Esophagus muscularis mucosa (tissue), 3 donors: ENCODE measurements around the gene PAOX.

Experiments used
- EP300 ChIP-seq: sonication (generic); formaldehyde crosslinking; IDR thresholded peaks from one replicate; pipeline ENCODE4 v1.6.1; 2017; ENCODE audit warnings: antibody characterized with exemption
- POLR2A ChIP-seq: fragments of 450-650 bp; IDR thresholded peaks from one replicate; pipeline ENCODE4 v1.6.1; 2017; ENCODE audit warnings: antibody characterized with exemption, moderate library complexity, mild to moderate bottlenecking, low read depth
- POLR2AphosphoS5 ChIP-seq, 2 donors: sonication (generic); formaldehyde crosslinking; IDR thresholded peaks; one replicate each; pipeline ENCODE4 v1.6.1; 2017; ENCODE audit warnings: antibody characterized with exemption in 2 of 2

DNA sequence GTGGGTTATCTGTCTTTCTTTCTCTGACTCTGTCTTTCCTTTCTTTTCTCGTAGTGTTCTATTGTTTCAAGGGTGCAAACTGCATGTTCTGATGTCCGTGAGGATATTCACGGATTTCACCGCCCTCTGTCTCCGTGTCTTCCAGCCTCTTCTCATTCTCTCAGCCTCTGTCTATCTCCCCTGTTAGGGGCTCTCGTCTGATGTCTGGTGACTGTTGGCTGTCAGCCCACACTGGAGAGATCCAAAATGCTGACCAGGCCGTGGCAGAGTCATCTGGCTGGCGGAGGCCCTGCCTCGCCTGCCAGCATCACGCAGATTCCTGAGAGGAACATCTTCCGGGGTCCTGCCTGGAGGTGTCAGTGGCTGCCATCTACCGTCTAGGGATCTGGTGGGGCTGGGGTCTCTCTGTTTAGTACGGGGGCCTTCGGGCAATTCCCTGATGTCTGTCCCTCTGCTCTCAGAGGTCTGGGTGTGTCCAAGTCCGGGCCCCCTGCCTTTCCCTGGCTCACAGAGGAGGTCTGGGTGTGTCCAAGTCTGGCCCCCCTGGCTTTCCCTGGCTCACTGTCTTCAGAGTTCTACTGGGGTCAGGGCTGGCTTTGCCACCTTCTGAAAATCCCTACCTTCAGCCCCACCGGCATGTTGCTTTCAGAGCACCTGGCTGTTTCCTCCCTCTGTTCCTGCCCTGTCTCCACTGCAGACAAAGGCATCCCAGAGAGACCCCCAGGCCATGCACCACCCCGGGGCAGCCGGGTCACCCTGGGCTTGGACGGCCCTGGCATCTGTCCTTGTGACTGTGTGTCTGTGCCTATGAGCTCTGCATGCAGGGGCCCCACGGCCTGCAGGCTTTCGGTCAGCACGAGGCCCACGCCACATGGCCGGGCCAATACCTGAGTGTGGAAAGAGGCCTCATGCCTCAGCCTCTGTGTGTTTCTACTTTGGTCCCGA lies 60.7 kb downstream of the PAOX start:
- no peak for TF ChIP-seq POLR2A
- no peak for TF ChIP-seq POLR2AphosphoS5 (IDR thresholded peaks at IDR 0.05)
- TF ChIP-seq EP300: no peak
